Left hindlimb (tissue), 1 donor: Measurements from ENCODE around the gene MATN1.

Experiments used
- DNase-seq: peaks from one replicate; pipeline ENCODE4 v3.0.0-alpha.2; 2018

The MATN1 gene

DNA sequence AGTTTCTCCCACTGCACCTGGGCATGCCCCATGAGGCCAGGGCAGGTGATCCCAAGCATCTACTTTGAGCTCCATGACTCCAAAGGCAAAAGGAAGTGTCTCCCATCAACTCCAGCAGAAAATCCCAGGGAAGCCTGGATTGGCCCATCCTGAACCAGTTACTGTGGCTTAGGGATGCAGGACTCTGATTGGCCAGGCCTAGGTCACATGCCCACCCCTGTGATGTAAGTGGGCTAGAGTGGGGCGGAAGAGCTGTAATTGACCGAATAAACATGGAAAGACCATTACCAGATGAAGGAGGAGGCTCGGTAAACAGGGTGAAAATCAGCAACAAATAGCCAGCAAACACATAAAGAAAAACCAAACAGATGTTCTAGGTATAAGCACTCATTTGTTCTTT lies 45.2 kb downstream of the MATN1 start:
- no peak for DNase-seq

DNA sequence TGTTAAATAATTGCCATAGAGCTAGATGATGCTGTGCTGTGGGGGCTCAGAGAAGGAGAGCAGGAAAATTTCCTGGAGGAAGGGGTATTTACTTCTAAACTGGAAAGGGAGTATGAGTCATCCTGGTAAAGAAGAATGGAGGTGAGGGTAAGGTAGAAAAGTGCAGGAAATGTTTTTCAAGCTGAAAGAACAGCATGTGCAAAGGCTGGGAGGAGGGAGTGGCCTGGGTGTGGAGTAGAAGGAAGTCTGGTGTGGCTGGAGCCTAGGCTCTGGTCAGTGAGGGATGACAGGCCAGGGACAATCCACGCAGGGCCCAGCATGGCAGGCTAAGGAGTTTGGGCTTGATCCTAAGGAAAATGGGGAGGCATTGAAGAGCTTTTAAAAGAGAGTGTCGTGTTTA lies 45.9 kb downstream of the MATN1 start:
- no peak for DNase-seq

DNA sequence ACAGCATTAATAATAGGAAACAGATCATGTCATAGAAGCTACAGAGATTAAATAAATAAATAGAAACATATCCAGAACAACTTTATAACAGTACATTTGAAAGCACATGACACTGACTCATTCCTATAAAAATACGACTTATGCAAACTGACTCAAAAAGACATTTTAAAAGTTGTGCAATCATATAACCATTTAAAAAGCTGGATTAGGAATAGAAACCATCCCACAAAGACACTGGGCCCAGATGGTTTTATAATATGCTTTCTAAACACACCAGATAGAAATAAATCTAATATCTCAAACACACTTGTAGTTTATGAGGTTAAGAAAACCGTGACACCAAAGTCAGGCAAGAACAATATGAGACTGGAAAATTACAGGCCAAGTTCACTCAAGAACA lies 47.6 kb downstream of the MATN1 start:
- DNase-seq = no peak

DNA sequence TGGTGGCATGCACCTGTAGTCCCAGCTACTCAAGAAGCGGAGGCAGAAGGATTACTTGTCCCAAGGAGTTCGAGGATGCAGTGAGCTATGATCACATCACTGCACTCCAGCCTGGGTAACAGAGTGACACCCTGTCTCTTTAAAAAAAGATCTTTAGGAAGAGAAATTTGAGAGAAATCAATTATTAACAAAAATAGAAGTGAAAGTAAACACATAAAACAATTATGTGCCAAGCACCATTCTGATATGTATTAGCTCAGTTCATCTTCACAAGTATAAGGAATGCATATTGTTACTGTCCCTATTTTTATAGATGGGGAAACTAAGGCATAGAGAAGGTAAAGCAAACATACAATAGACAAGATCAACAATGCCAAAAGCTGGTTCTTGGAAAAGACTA lies 48.1 kb downstream of the MATN1 start:
- no peak for DNase-seq

DNA sequence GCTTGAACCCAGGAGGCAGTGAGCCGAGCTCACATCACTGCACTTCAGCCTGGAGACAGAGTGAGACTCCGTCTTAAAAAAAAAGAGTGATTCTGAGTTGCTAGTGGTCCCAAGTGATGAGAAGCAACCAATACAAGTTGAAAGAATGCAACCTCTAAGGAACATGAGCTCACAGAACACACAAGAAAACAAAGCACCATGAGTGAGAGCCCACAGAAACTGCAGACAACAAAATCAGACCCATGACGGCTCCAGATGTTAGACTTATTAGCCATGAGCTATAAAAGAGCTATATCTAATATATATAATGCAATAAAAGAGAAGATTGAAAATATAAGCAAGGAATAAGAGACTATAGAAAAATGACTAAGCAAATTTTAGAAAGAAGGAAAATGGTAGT lies 50.0 kb downstream of the MATN1 start:
- no peak for DNase-seq

DNA sequence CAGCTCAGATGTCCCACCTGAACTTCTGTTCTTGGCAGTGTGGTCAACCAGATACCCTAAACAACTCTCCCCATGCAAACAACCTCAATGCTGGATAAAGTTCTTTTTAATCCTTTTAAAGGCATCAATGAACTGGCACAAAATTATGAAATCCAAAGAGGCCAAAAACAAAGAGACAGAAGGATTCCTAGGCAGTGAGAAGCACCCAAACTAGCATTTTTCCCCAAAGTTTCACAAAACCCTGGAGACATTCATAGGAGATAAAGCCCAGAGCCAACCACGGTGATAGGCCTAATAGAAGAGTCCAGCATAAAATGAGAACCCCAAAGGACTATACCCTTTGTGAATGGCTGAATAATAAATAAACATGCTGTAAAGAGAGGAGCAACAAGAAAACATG lies 50.7 kb downstream of the MATN1 start:
- no peak for DNase-seq

DNA sequence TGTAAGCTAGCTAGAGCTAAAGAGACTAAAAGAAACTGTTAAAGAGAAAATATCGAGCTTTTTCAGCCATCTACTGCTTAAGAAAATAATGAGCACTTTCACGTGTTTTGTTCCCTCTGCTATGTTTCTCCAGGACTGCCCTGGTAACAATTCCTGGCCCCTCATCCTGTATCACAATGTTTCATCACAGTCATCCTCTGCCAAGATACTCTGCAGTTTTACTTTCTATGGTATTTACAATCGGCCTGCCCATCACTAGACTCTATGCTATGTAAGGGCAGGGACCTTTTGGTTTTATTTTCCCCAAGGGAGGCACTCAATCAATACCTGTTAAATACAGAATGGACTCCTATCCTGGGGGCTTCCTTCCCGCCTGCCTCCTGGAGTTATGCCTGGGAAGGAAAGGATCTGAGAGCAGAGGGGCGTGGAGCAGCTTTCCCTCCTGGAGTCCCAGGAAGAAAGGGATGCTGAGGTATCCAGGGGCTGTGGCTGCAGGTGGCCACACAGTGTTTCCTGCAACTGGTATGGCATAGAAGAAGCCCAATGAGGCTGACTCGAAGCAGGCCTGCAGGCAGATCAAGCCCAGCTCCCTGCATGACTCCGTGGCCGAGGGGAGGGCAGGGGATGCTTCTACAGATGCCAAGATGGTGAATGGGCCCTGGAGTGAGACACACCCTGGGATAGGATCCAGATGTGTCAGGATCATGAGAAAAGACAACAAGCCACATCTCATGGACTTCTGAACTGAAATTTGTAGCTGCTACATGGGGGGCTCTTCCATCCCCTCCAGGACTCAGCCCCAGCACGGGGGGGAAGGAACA lies 52.9 kb downstream of the MATN1 start:
- peak; percentile 13 for DNase-seq

DNA sequence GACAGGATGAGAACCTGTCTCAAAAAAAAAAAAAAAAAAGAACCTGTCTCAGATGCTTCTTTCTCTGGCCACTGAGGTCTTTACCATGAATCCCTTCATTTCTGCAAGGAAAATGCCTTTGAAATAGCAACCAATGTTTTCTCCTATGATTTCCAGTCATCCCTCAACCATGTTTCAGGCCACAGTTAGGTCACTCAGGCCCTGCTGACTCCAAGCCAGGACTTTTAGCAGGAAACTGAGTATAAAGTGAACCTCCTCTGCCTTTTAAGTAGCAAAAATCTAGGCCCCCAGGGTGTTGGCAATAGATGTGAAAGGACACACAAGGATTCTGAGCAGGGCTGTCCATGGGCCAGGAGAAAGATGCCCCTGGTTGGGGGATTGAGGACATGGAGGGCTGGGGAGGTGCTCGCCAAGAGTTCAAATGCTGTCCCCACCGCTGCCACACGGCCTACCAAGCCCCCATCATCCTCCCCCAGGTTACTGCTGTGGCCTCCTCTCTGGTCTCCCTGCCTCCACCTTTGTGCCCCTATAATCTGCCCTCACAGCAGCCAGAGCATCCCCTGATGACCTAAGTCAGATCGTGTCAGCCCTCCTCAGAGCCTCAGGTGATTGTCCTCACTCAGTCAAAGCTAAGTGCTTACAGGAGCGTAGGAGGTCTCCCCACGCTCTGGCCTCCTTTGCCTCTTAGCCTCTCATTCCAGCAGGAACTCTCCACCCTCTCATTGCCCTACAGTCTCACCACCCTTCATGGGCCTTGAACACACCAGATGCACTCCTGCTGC lies 54.6 kb downstream of the MATN1 start:
- peak; percentile 6 for DNase-seq

DNA sequence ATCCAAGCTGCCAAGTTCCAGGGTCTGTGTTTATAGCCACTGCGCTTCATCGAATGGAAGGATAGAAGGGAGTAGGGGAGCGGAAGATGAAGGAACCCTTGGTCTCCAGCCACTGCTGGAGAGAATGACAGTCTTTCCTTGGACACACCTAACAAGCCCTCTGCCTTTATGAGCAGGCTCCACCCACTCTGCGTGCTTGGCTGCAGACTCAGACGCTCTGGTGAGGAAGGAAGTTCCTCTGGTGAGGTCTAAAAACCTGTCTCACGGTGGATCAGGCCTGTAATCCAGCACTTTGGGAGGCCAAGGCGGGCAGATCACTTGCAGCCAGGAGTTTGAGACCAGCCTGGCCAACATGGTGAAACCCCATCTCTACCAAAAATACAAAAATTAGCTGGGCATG lies 55.4 kb downstream of the MATN1 start:
- no peak for DNase-seq

DNA sequence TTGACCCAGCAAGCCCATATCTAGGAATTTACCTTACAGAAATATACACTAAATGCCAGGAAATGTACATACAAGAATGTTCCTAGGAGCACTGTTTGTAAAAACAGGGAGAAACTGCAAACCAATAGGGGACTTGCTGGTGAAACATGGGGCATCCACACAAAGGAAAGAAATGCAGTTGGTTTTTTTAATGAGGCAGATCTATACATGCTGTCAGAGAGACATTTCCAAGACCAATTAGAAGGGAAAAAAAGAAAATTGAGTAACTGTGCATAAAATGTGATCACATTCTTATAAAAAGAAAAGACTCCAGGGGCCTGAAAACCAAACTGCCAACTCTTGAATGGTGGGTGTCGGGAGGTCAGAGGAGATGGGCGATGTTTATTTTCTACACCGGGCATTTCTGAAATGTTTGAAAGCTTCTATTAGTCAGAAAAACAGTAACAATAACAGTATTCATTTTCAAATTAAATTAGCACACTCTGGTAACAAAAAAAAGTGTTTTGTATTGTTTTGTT lies 56.6 kb downstream of the MATN1 start:
- DNase-seq = no peak

DNA sequence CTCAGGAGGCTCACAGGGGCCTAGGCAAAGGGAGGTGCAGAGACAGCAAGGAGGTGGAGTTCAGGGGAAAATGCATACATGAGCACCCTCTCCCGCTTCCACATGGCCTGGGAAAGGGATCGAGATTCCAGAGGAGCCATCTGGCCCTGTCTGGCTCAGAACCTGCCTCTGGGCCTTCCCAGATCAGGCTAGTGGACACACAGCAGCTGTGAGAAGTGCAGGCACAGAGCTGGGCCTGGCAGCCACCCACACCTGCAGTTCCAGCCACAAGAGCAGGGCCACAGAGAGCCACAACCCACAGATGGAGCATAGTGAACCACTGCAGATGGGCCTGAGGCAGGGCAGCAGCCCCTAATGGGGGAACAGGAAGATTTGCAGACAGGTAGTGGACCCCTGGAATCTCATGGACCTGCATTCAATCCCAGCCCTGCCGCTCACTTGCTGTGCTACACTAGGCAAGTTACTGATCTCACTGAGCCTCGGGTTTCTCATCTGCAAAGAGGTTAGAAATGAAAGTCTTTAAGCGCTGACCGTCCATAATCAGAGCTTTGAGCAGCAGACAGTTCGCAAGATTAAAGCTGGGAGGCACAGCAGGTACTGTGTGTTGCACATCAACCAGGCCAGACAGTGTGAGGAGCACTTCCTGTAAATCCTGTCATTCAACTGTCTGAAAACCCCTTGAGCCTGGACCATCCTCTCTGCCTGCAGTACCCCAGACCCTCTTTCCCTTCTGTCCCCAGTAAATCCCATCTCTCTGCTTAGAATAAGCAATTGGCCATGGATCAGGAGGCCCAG lies 58.0 kb downstream of the MATN1 start:
- peak; percentile 12 for DNase-seq

DNA sequence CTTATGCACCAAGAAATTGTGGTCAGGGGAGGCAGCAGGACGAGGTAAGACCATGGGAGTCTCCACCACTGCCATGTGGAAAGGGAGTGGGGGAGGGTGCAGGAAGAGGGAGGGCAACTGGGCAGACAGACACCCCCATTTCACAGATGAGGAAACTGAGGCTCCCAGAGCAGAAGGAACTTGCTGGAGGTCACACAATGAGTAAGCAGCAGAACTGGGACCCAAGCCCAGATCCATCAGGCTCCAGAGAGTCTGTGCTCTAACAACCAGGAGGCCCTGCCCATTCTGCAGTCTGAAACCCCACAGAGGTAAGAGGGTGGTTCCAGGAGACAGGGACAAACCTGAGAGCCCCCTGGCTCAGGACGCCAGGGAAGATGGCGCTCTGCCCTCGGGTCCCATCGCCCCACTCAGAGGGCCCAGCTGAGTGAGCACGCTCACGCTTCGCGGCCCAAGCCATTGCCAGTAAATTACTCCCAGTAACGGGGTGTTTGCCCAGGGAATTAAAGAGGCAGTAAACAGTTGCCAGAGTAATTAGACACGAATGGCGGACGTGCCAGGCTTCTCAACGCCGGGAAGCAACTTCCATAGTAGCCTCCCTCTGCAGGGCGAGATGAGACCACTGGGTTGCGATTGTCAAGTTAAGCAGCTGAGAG lies 59.2 kb downstream of the MATN1 start:
- DNase-seq = peak; percentile 34

DNA sequence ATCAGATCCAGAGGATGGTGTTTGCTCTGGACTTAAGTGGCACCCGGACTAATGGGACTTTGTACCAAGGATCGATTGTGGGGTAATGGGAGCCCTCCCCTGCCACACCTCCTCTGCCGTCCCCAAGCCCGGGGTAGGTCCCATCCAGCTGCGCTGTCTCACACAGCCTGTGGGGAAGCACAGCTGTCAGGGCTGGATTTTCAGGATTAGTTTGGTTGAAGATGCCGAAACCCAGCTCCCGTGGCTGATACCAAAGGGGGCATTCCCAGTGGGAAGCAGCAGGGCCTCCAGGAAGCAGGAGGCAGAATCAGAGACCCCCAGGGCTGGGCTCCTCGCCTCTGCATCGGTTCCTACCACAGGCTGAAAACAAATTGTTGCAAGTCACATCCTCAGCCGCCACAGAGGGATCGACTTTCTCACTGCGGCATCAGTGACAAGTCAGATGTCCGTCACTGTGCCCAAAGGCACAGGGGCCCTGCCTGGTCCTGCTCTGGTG lies 59.7 kb downstream of the MATN1 start:
- peak; percentile 36 for DNase-seq

DNA sequence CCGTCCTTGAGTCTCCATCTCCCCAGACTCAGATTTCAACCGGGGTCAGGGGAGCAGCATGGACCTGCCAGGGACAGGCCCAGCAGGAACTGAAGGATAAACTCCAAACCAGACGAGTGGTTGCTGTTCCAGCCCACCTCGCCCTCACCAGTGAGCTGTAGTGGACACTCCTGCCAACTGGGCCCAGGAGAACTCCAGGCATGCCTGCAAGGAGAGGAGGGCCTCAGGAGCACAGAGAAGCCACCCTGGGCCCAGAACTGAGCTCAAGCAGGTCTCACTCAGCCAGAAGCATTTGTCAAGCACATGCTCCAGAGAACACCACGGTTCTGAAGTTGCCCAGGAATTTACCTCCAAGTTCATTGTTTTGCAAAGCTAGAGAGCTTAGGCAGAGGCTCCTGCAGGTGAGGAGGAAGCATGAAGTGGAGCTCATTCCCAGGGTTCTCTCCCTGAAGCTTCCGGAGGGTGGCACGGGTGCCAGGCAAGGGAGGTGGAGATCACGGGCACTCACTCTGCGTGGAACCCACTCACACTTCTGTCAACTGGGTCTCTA lies 61.0 kb downstream of the MATN1 start:
- no peak for DNase-seq

DNA sequence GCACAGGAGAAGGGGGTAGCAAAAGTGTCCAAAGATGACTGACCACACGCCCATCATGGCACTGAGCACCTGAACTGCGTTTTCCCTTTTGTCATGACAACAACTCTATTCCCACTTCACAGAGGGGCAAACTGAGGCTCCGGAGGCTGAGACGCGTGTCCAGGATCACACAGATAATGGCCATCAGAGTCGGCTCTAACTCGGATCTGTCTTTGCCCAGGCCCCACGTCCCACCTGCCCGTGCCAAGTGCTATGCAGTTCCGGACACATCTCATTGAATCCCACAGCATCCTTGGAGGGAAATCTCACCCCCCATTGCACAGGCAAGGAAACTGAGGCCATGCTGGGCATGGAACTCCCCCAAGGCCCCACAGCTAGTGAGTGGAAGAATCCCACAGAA lies 62.1 kb downstream of the MATN1 start:
- peak; percentile 20 for DNase-seq
